ENCODE results near the gene ANK2. TPM values are rescaled to one million over a fixed set of nuclear protein-coding genes. Genes with fewer than 3 reads are reported as not detected.

ANK2 gene
- 1 to 10 TPM; 6.6 to 7.1 TPM for total RNA-seq

GRCh38 chr4:113049421-113050370 lies at the start of gene ANK2:
ANK2 (plus strand) TSS chr4:113049653; CDS start chr4:113049729, 76 bp downstream.
- Mint-ChIP-seq H3K27ac (no peak within 1 kb of the TSS), H3K4me1 (ENCODE audit: low read depth) (no peaks in the 10 kb centered on the region), H3K4me3 (no peak within 1 kb of the TSS), H3K36me3 (ENCODE audit: insufficient read depth in 2 of 2) (no peaks in the 10 kb centered on the region), H3K27me3 (ENCODE audit: low read depth) (no peaks in the 10 kb centered on the region), H3K9me3 (no peaks in the 10 kb centered on the region)
- no peak for DNase-seq
- no peak for ATAC-seq (replicated peaks in 1 of 2)

DNA sequence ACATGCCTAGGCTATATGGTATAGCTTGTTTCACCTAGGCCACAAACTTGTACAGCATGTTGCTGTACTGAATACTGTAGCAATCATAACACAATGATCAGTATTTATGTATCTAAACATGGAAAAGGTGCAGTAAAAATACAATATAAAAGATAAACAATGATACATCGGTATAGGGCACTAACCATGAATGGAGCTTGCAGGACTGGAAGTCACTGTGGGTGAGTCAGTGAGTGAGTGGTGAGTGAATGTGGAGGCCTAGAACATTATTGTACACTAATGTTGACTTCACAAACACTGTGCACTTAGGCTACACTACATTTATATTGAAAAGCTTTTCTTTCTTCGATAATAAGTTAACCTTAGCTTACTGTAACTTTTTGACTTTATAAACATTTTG lies 45.6 kb upstream of the ANK2 start:
- Mint-ChIP-seq H3K4me3 (no peak overlapping the region), H3K36me3 (ENCODE audit: insufficient read depth in 2 of 2) (no peaks in the 10 kb centered on the region), H3K27me3 (ENCODE audit: low read depth) (no peaks in the 10 kb centered on the region), H3K27ac (no peak overlapping the region), H3K4me1 (ENCODE audit: low read depth) (no peaks in the 10 kb centered on the region), H3K9me3 (no peaks in the 10 kb centered on the region)
- DNase-seq (no peak), ATAC-seq (replicated peaks in 1 of 2) (no peak)

DNA sequence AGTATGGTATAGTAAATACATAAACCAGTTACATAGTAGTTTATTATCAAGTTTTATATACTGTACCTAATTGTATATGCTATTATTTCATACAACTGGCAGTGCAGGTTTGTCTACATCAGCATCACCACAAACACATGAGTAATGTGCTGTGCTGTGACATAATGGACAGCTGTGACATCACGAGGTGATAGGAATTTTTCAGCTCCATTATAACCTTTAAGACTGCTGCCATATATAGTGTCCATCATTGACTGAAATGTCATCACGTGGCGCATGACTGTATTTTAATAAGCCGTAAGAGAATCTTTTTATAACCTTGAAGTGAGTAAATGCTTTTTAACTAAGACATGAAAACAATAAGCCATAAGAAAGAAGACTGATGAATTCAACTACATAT lies 44.8 kb upstream of the ANK2 start:
- Mint-ChIP-seq H3K4me1 (ENCODE audit: low read depth) (no peaks in the 10 kb centered on the region), H3K27ac (no peak overlapping the region), H3K27me3 (ENCODE audit: low read depth) (no peaks in the 10 kb centered on the region), H3K4me3 (no peak overlapping the region), H3K36me3 (ENCODE audit: insufficient read depth in 2 of 2) (no peaks in the 10 kb centered on the region), H3K9me3 (no peaks in the 10 kb centered on the region)
- DNase-seq, result no peak
- no peak for ATAC-seq (replicated peaks in 1 of 2)

GRCh38 chr4:113006632-113007031 lies 42.8 kb upstream of the ANK2 start:
- Mint-ChIP-seq H3K36me3 (ENCODE audit: insufficient read depth in 2 of 2) (no peaks in the 10 kb centered on the region), H3K27ac (no peak overlapping the region), H3K4me1 (ENCODE audit: low read depth) (no peaks in the 10 kb centered on the region), H3K27me3 (ENCODE audit: low read depth) (no peaks in the 10 kb centered on the region), H3K9me3 (no peaks in the 10 kb centered on the region), H3K4me3 (no peak overlapping the region)
- DNase-seq (no peak), ATAC-seq (replicated peaks in 1 of 2) (no peak)

DNA sequence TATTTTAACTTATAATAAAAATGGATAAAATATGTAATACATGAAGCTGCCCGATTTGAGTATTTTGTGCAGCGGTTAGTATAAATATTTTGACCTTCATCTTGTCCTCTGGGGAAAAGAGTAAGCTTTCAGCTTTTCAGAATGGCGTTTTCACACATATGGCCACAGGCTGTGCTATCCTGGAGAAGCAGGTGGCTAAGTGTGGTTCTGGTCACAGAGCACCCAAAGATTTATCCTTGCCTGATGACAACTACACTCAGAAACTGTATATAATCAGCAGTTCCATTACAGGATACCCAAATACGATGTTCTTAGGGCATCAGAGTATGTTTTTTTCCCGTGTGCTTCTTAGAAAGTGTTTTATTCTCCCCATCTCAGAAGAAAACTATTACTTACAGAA lies 42.3 kb upstream of the ANK2 start:
- no peaks in the 10 kb centered on the region for H3K27me3 Mint-ChIP-seq (ENCODE audit: low read depth)
- no peak for ATAC-seq (replicated peaks in 1 of 2)

DNA sequence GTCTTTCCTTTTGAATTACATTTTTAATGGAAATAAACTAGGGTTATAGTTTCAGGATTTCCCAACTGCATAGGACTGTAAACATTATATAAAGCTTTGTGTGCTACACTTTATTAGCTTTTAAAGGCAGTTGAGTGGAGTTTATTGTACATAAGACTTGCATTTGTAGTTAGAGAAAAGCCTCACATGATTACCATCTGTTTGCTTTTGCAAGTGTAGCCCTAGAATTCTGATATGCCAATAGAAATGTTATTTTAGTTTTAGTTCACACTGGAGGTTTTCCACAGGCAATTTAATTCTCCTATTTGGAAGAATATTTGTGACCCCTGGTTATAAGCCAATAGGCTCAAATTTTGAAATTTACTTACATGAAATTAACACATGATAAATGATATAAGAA lies 41.3 kb upstream of the ANK2 start:
- ATAC-seq (replicated peaks in 1 of 2) (no peak), DNase-seq (no peak)
- Mint-ChIP-seq H3K4me1 (ENCODE audit: low read depth) (no peaks in the 10 kb centered on the region), H3K27ac (no peak overlapping the region), H3K9me3 (no peaks in the 10 kb centered on the region), H3K36me3 (ENCODE audit: insufficient read depth in 2 of 2) (no peaks in the 10 kb centered on the region), H3K27me3 (ENCODE audit: low read depth) (no peaks in the 10 kb centered on the region), H3K4me3 (no peak overlapping the region)

More for the DNA sequence above, 42.3 kb upstream of the ANK2 start:
- DNase-seq, result no peak
- Mint-ChIP-seq H3K27ac (no peak overlapping the region), H3K9me3 (no peaks in the 10 kb centered on the region), H3K4me3 (no peak overlapping the region), H3K4me1 (ENCODE audit: low read depth) (no peaks in the 10 kb centered on the region), H3K36me3 (ENCODE audit: insufficient read depth in 2 of 2) (no peaks in the 10 kb centered on the region)

DNA sequence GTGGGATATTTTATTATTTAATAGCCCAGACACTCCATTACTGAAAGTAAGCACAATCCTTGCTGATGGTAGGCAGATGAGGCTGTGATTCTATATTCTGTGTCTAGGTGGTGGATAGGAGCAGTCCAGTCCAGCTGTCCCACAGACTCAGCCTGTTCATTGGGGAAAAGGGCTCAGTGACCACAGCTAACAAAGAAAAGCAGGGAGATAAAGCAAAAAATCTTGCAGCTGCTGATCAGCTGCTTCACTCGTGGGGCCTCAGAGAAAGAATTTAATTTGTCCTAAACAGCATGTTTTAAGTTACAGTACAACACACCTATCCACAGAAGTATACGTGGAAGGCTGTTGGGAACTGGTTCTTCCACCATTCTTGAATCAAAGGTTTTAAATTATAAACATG lies 40.7 kb upstream of the ANK2 start:
- Mint-ChIP-seq H3K27ac (no peak overlapping the region), H3K27me3 (ENCODE audit: low read depth) (no peaks in the 10 kb centered on the region), H3K4me3 (no peak overlapping the region), H3K36me3 (ENCODE audit: insufficient read depth in 2 of 2) (no peaks in the 10 kb centered on the region), H3K4me1 (ENCODE audit: low read depth) (no peaks in the 10 kb centered on the region), H3K9me3 (no peaks in the 10 kb centered on the region)
- ATAC-seq (replicated peaks in 1 of 2), result no peak
- DNase-seq, result no peak

GRCh38 chr4:113009461-113009860 lies 40.0 kb upstream of the ANK2 start:
- ATAC-seq (replicated peaks in 1 of 2) (no peak), DNase-seq (no peak)
- no peaks in the 10 kb centered on the region for H3K4me1 Mint-ChIP-seq (ENCODE audit: low read depth)
- H3K27me3 Mint-ChIP-seq (ENCODE audit: low read depth), result no peaks in the 10 kb centered on the region
- H3K27ac Mint-ChIP-seq, result no peak overlapping the region
- H3K4me3 Mint-ChIP-seq, result no peak overlapping the region
- no peaks in the 10 kb centered on the region for H3K9me3 Mint-ChIP-seq
- no peaks in the 10 kb centered on the region for H3K36me3 Mint-ChIP-seq (ENCODE audit: insufficient read depth in 2 of 2)

GRCh38 chr4:113012122-113012725 lies 37.2 kb upstream of the ANK2 start:
- no peaks in the 10 kb centered on the region for H3K9me3 Mint-ChIP-seq
- DNase-seq, result no peak
- ATAC-seq (replicated peaks in 1 of 2), result no peak
- no peaks in the 10 kb centered on the region for H3K4me1 Mint-ChIP-seq (ENCODE audit: low read depth)
- H3K4me3 Mint-ChIP-seq, result no peak overlapping the region
- H3K27me3 Mint-ChIP-seq (ENCODE audit: low read depth), result no peaks in the 10 kb centered on the region
- no peaks in the 10 kb centered on the region for H3K36me3 Mint-ChIP-seq (ENCODE audit: insufficient read depth in 2 of 2)
- no peak overlapping the region for H3K27ac Mint-ChIP-seq

GRCh38 chr4:113012786-113013185 lies 36.7 kb upstream of the ANK2 start:
- no peak overlapping the region for H3K4me3 Mint-ChIP-seq
- no peaks in the 10 kb centered on the region for H3K9me3 Mint-ChIP-seq
- no peak for ATAC-seq (replicated peaks in 1 of 2)

GRCh38 chr4:113013751-113014150 lies 35.7 kb upstream of the ANK2 start:
- no peak for DNase-seq
- H3K27me3 Mint-ChIP-seq (ENCODE audit: low read depth), result no peaks in the 10 kb centered on the region
- no peaks in the 10 kb centered on the region for H3K4me1 Mint-ChIP-seq (ENCODE audit: low read depth)
- no peak for ATAC-seq (replicated peaks in 1 of 2)
- H3K4me3 Mint-ChIP-seq, result no peak overlapping the region
- no peaks in the 10 kb centered on the region for H3K36me3 Mint-ChIP-seq (ENCODE audit: insufficient read depth in 2 of 2)
- H3K9me3 Mint-ChIP-seq, result no peaks in the 10 kb centered on the region
- H3K27ac Mint-ChIP-seq, result no peak overlapping the region

More at GRCh38 chr4:113012786-113013185, 36.7 kb upstream of the ANK2 start:
- Mint-ChIP-seq H3K36me3 (ENCODE audit: insufficient read depth in 2 of 2) (no peaks in the 10 kb centered on the region), H3K4me1 (ENCODE audit: low read depth) (no peaks in the 10 kb centered on the region), H3K27me3 (ENCODE audit: low read depth) (no peaks in the 10 kb centered on the region), H3K27ac (no peak overlapping the region)
- DNase-seq, result no peak

DNA sequence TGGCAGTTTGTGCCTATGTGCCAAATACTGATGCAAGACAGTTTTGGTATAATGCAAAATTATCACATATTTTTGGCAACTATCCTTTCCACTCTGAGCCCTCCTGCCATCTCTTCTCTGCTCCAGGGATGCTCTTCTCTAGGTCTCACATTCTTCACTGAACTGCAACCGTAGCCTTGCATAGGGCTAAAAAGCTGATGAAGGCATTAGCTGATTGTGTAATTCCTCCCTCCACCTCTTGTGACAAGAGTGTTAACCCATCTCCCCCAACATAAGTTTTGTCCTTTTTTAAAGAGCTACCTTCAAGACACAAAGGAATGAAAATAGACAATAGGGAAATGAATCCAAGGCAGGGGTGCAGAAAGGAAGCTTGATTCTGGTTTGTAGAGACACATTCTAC lies 33.1 kb upstream of the ANK2 start:
- ATAC-seq (replicated peaks in 1 of 2), result no peak
- H3K27ac Mint-ChIP-seq, result no peak overlapping the region
- no peaks in the 10 kb centered on the region for H3K9me3 Mint-ChIP-seq
- no peaks in the 10 kb centered on the region for H3K4me1 Mint-ChIP-seq (ENCODE audit: low read depth)
- no peaks in the 10 kb centered on the region for H3K27me3 Mint-ChIP-seq (ENCODE audit: low read depth)
- no peak overlapping the region for H3K4me3 Mint-ChIP-seq
- DNase-seq, result no peak
- no peaks in the 10 kb centered on the region for H3K36me3 Mint-ChIP-seq (ENCODE audit: insufficient read depth in 2 of 2)

DNA sequence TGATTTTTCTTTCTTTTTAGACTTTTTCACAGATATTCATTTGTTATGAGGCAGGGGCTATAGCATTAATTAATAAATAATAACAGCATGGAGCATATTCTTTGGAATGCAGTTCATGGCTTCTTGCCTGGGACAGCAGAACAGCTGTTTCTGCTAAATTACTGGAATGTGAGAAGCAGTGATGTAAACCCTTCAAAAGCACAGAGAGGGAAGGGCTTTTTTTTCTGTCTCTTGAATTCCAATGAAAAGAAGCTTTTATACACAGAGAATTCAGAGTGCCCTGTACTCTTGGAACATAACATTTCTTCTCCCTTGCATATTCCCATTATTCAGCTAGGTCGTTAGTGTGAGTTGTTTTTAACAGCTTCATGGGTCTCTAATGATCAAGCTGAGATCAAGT lies 28.5 kb upstream of the ANK2 start:
- no peaks in the 10 kb centered on the region for H3K27me3 Mint-ChIP-seq (ENCODE audit: low read depth)
- no peaks in the 10 kb centered on the region for H3K9me3 Mint-ChIP-seq
- no peak overlapping the region for H3K4me3 Mint-ChIP-seq
- DNase-seq (no peak), ATAC-seq (replicated peaks in 1 of 2) (no peak)
- no peaks in the 10 kb centered on the region for H3K4me1 Mint-ChIP-seq (ENCODE audit: low read depth)
- no peaks in the 10 kb centered on the region for H3K36me3 Mint-ChIP-seq (ENCODE audit: insufficient read depth in 2 of 2)
- H3K27ac Mint-ChIP-seq, result no peak overlapping the region

All from activated T-cell treated with anti-CD3 and anti-CD28 coated beads, Interleukin-2, amount 50 U/mL, for 72 hours (primary cell).